GM12878 (cell line): ENCODE measurements around the gene AJM1. TPM values are rescaled to one million over a fixed set of nuclear protein-coding genes. Genes with fewer than 3 reads are reported as not detected.

Source experiments
- ATAC-seq: fragments of 200-7000 bp; cut with Tn5 transposase; 3 replicates; pipeline ENCODE4 v1.9.1; 2020; ENCODE audit warnings: mild to moderate bottlenecking, moderate library complexity
- BruUV-seq: library from RNA; stranded (reverse); fragments of 400-500 nt; replicated peaks from 2 replicates; lab custom pipeline; 2021; lab: Mats Ljungman, UMichigan
- CTCF ChIA-PET: fragments of 300-600 bp; sonication (Branson Sonifier 250); formaldehyde crosslinking; extraction: SDS; loops from one replicate; lab custom pipeline; 2021; ENCODE audit warnings: inconsistent platforms; lab: Yijun Ruan, JAX
- POLR2A ChIA-PET: fragments of 350-600 bp; formaldehyde crosslinking; extraction: SDS; loops from one replicate; lab custom pipeline; 2021; ENCODE audit warnings: inconsistent platforms; lab: Charles Lee
- RAD21 ChIA-PET: fragments of 300-600 bp; sonication (Branson Sonifier 250); formaldehyde crosslinking; loops from one replicate; lab custom pipeline; 2023; ENCODE audit warnings: antibody characterized with exemption; ENCODE audit not compliant: unreplicated experiment; lab: Charles Lee
- SMC1A ChIA-PET: fragments of 300-600 bp; sonication (Branson Sonifier 250); formaldehyde crosslinking; loops from one replicate; lab custom pipeline; 2023; ENCODE audit not compliant: unreplicated experiment, uncharacterized antibody; lab: Charles Lee
- DNase-seq: peaks from one replicate; pipeline ENCODE4 v3.0.0-alpha.2; 2011; ENCODE audit warnings: low read depth, low spot score
- FAIRE-seq: peaks from 3 replicates; lab custom pipeline; 2011; peaks lifted over from hg19 to GRCh38; lab: Jason Lieb, UNC
- H2AFZ ChIP-seq: 2 replicates; pipeline ENCODE4 v1.6.0; 2011; ENCODE audit warnings: low read depth, low read length, control low read depth; ENCODE audit not compliant: control insufficient read depth
- H3K27ac ChIP-seq: 2 replicates; pipeline ENCODE4 v1.5.1; 2011; ENCODE audit warnings: control low read depth; ENCODE audit not compliant: control insufficient read depth, insufficient read depth
- H3K27me3 ChIP-seq, 2 experiments: replicated peaks in 1 of 2; 2 replicates each; pipeline versions ENCODE4 v1.6.0 to v1.6.1; 2011; ENCODE audit warnings: low read length in 1 of 2; ENCODE audit not compliant: control insufficient read depth in 2 of 2, insufficient read depth in 2 of 2
- H3K36me3 ChIP-seq, 2 experiments: 2 replicates each; pipeline ENCODE4 v1.5.1; 2011; ENCODE audit warnings: low read length in 1 of 2; ENCODE audit not compliant: control insufficient read depth in 2 of 2, insufficient read depth in 2 of 2
- H3K4me1 ChIP-seq: 2 replicates; pipeline ENCODE4 v1.6.1; 2011; ENCODE audit warnings: mild to moderate bottlenecking, low read length, moderate library complexity, mixed read lengths; ENCODE audit not compliant: control insufficient read depth, insufficient read depth
- H3K4me2 ChIP-seq: 2 replicates; pipeline ENCODE4 v1.6.0; 2011; ENCODE audit warnings: control low read depth; ENCODE audit not compliant: control insufficient read depth, insufficient read depth
- H3K4me3 ChIP-seq: fragments of 200-600 bp; sonication (generic); 2 replicates; pipeline ENCODE4 v1.5.1; 2016
- H3K79me2 ChIP-seq: 2 replicates; pipeline ENCODE4 v1.6.0; 2011; ENCODE audit warnings: low read length; ENCODE audit not compliant: control insufficient read depth, insufficient read depth
- H3K9ac ChIP-seq: 2 replicates; pipeline ENCODE4 v1.8.0; 2011; ENCODE audit warnings: low read length, control low read depth, mixed read lengths; ENCODE audit not compliant: control insufficient read depth, insufficient read depth
- H3K9me3 ChIP-seq: replicated peaks from 3 replicates; pipeline ENCODE4 v1.5.1; 2011; ENCODE audit warnings: mild to moderate bottlenecking, low read length; ENCODE audit not compliant: control insufficient read depth, insufficient read depth
- H4K20me1 ChIP-seq: 2 replicates; pipeline ENCODE4 v1.6.0; 2011; ENCODE audit not compliant: control insufficient read depth, insufficient read depth
- ASH2L ChIP-seq: fragments of 300-600, 200-600 bp; sonication (generic); IDR thresholded peaks from 2 replicates; pipeline ENCODE4 v1.6.1; 2017; ENCODE audit warnings: low read depth, mild to moderate bottlenecking, borderline replicate concordance
- MEF2B ChIP-seq: fragments of 450-650 bp; IDR thresholded peaks from 2 replicates; pipeline ENCODE4 v1.6.1; 2018; ENCODE audit warnings: mild to moderate bottlenecking, moderate library complexity; ENCODE audit not compliant: partially characterized antibody, poor library complexity, severe bottlenecking
- PBX3 ChIP-seq: IDR thresholded peaks from 2 replicates; pipeline ENCODE4 v1.6.1; 2011; ENCODE audit warnings: mild to moderate bottlenecking, low read depth, low read length, moderate library complexity; ENCODE audit not compliant: insufficient replicate concordance
- POLR2A ChIP-seq: IDR thresholded peaks from 2 replicates; pipeline ENCODE4 v1.6.1; 2011; ENCODE audit warnings: low read depth, mild to moderate bottlenecking, low read length
- POU2F2 ChIP-seq: IDR thresholded peaks from 3 replicates; pipeline ENCODE4 v1.6.1; 2011; ENCODE audit warnings: low read depth, mild to moderate bottlenecking, low read length, borderline replicate concordance
- TAF1 ChIP-seq: IDR thresholded peaks from 2 replicates; pipeline ENCODE4 v1.6.1; 2011; ENCODE audit warnings: mild to moderate bottlenecking, low read depth, low read length, borderline replicate concordance
- ZBTB4 ChIP-seq: fragments of 450-650 bp; formaldehyde crosslinking; IDR thresholded peaks from 2 replicates; pipeline ENCODE4 v1.4.0; 2022; ENCODE audit warnings: mild to moderate bottlenecking, moderate library complexity
- ZNF217 ChIP-seq: fragments of 450-650 bp; IDR thresholded peaks from 2 replicates; pipeline ENCODE4 v1.6.1; 2017; ENCODE audit warnings: antibody characterized with exemption, mild to moderate bottlenecking
- WGBS: methylation state at CpG from one replicate; pipeline ENCODE4 v1.1.6; 2016; ENCODE audit warnings: low lambda C conversion rate; ENCODE audit not compliant: insufficient replicate concordance, insufficient coverage; ENCODE audit errors: missing lambda C conversion rate; 5-methylcytosine and 5-hydroxymethylcytosine counted together
- in situ Hi-C: fragments of 300-500 bp; cut with MboI; formaldehyde crosslinking; loops from 9 replicates; pipeline ENCODE4 v1.14.3; 2018; ENCODE audit warnings: mixed read lengths
- intact Hi-C: fragments of 100-400 bp; cut with micrococcal nuclease; formaldehyde crosslinking; loops from one replicate; pipeline ENCODE4 v1.14.2; 2022; ENCODE audit not compliant: unreplicated experiment
- polyA plus RNA-seq, 11 experiments: library from polyadenylated mRNA; depleted of rRNA in 4 of 11; unstranded in 6 of 11; stranded (reverse) in 5 of 11; fragments of >200 nt; fragmentation: Nextera tagmentation in 4 of 11; fragmentation: Illumina TruSeq in 1 of 11; extraction: Ambion mirVana in 4 of 11; extraction: Trizol in 1 of 11; gene quantifications; 1 replicate in 1 of 11; 2 replicates in 10 of 11; pipeline versions ENCODE4 v1.2.1 to v1.2.3, GENCODE V29; 2011 to 2016; ENCODE audit warnings: inconsistent platforms in 2 of 11, missing spikeins in 2 of 11, low read depth in 1 of 11
- total RNA-seq, 4 experiments: library from RNA; depleted of rRNA in 3 of 4; stranded (reverse); fragments of >200 nt in 3 of 4; fragmentation: Illumina TruSeq in 1 of 4; extraction: Trizol in 1 of 4; gene quantifications; 2 replicates each; pipeline versions ENCODE4 v1.2.1 to v1.2.3, GENCODE V29; 2013 to 2021

Gene AJM1
- total and polyA plus RNA-seq, 10 of the 15 experiments (the other 5 are each of a cell fraction or from before 2014, with no cell fraction given): 0.06 to 2.5 (median 1.0) TPM; not detected in 2

GRCh38 chr9:136853596-136854112 is 11.4 kb downstream of the AJM1 start (continued):
- TF ChIP-seq ZNF217: no peak
- peak; percentile 14; the same call in 1 of the 2 replicates for TF ChIP-seq POLR2A

- TF ChIP-seq MEF2B (peak; percentile 51), ASH2L (no peak), POU2F2 (no peak), TAF1 (no peak), ZBTB4 (CRISPR knock-in tag) (no peak), PBX3 (no peak)
- BruUV-seq: no TSS peak
- Histone ChIP-seq H3K36me3 (peaks cover 4 to 10% of the 10 kb centered on the region in 2 experiments; a peak in 3 of 4 replicates), H3K4me1 (peaks cover 7% of the 10 kb centered on the region), H3K27me3 (no peaks in the 10 kb centered on the region), H3K79me2 (peaks cover 7% of the 10 kb centered on the region; the same call in 1 of the 2 replicates), H3K9me3 (no peaks in the 10 kb centered on the region), H3K9ac (no peak overlapping the region), H3K4me2 (no peak overlapping the region), H2AFZ (no peak overlapping the region), H3K27ac (no peak overlapping the region), H4K20me1 (no peaks in the 10 kb centered on the region; the same call in 1 of the 2 replicates), H3K4me3 (no peak overlapping the region)
- FAIRE-seq (no peak), ATAC-seq (no peak), DNase-seq (no peak)
- ChIA-PET RAD21 (no interaction called here), SMC1A (no interaction called here), POLR2A (interaction anchor here (0.6 kb wide), 1 partner anchor 30 kb away, joined by 3 read pairs; no protein-coding TSS in a partner anchor), CTCF (no interaction called here)
- in situ Hi-C loops (no loop called here), intact Hi-C loops (loop anchor here (5.0 kb wide), 1 partner anchor 88 kb away; the partner anchor contains the start of gene FBXW5)
- 57% methylated on average over 26 of the region's 30 CpGs for WGBS
Measured at GRCh38 chr9:136854113-136854841, 12.0 kb downstream of the AJM1 start.
